Measurements from ENCODE around the gene SHH. TPM values are rescaled to one million over a fixed set of nuclear protein-coding genes. Genes with fewer than 3 reads are reported as not detected.

The SHH gene
- total and polyA plus RNA-seq, 2 of the 13 experiments (the other 11 are each of a cell fraction or from before 2014, with no cell fraction given) = 1.9 to 3.4 TPM

- CTCF ChIA-PET (ENCODE audit: low intra/inter-chr PET ratio, low total read pairs) = no interaction called here
- WGBS (ENCODE audit: low lambda C conversion rate) = 25% methylated on average over 15 of the region's 15 CpGs
- H3K4me1 ChIP-seq (ENCODE audit: insufficient read depth, low read length) = peaks cover 15% of the 10 kb centered on the region
- no TSS peak for BruUV-seq (replicated peaks)
- H3K4me3 ChIP-seq (replicated peaks in 1 of 3; ENCODE audit: insufficient read depth in 1 of 3, low read depth in 2 of 3, low read length in 3 of 3) = no peak overlapping the region
- H3K4me2 ChIP-seq (ENCODE audit: low read depth, low read length) = no peak overlapping the region
- H4K20me1 ChIP-seq (ENCODE audit: insufficient read depth, low read length) = no peaks in the 10 kb centered on the region
- no peak for ATAC-seq
- TF ChIP-seq SALL2 (CRISPR knock-in tag; IDR thresholded peaks at IDR 0.05) (no peak), HOXA9 (CRISPR knock-in tag; IDR thresholded peaks at IDR 0.05; ENCODE audit: borderline replicate concordance) (no peak), RNF2 (conservative IDR thresholded peaks at IDR 0.05; ENCODE audit: low read depth) (no peak), CEBPZ (IDR thresholded peaks at IDR 0.05; ENCODE audit: low read length) (no peak), ZNF724P (CRISPR knock-in tag; IDR thresholded peaks at IDR 0.05; ENCODE audit: borderline replicate concordance) (no peak), RFX3 (CRISPR knock-in tag; IDR thresholded peaks at IDR 0.05) (no peak), ZNF317 (CRISPR knock-in tag; IDR thresholded peaks at IDR 0.05) (no peak), NCOA1 (CRISPR knock-in tag; IDR thresholded peaks at IDR 0.05) (no peak), ZNF530 (CRISPR knock-in tag; IDR thresholded peaks at IDR 0.05; ENCODE audit: low read depth) (no peak)
- H3K36me3 ChIP-seq (replicated peaks in 1 of 2; ENCODE audit: control insufficient read depth in 1 of 2, insufficient read depth in 2 of 2, low read length in 2 of 2) = no peaks in the 10 kb centered on the region
- H3K9ac ChIP-seq (ENCODE audit: insufficient read depth, low read depth, low read length) = no peak overlapping the region
- H3K79me2 ChIP-seq (ENCODE audit: insufficient read depth, low read length) = no peaks in the 10 kb centered on the region
- H3K9me3 ChIP-seq (ENCODE audit: low read length) = no peaks in the 10 kb centered on the region
- intact Hi-C loops (cut with micrococcal nuclease; ENCODE audit: unreplicated experiment) (no loop called here), in situ Hi-C loops (cut with HindIII; ENCODE audit: extremely low pct_ligation_motif_present, low pct_unique_long_range_greater_than_20kb) (no loop called here)
- no peak for FAIRE-seq
- no peak overlapping the region for H2AFZ ChIP-seq (ENCODE audit: low read length)
- no peak for DNase-seq (ENCODE audit: low spot score)
- POLR2A ChIA-PET = no interaction called here
- peaks cover 6 to 82% of the 10 kb centered on the region in 2 experiments for H3K27me3 ChIP-seq (ENCODE audit: control insufficient read depth in 1 of 2, insufficient read depth in 2 of 2, low read length in 2 of 2)
- no peak overlapping the region for H3K27ac ChIP-seq (ENCODE audit: extremely low read length, insufficient read depth, low read length)
These were observed 34.7 kb upstream of the SHH start for GRCh38 chr7:155846936-155847335.

Measured in HepG2 (cell line).